ENCODE data around the gene PSMG2.

DNA sequence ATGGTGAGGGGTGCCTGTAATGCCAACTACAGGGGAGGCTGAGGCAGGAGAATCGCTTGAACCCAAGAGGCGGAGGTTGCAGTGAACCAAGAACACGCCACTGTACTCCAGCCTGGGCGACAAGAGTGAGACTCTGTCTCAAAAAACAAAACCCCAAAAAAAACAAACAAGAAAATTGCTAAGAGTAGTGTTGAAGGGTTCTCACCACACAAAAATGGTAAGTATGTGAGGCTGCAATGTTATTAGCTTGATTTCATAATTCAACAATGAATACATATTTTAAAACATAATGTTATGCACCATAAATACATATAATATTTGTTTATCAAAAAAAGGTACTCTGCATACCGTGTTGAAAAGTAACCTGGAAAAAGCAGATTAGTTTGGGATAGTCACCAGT, 45.8 kb downstream of the PSMG2 start:
- TF ChIP-seq, protein P1, sequence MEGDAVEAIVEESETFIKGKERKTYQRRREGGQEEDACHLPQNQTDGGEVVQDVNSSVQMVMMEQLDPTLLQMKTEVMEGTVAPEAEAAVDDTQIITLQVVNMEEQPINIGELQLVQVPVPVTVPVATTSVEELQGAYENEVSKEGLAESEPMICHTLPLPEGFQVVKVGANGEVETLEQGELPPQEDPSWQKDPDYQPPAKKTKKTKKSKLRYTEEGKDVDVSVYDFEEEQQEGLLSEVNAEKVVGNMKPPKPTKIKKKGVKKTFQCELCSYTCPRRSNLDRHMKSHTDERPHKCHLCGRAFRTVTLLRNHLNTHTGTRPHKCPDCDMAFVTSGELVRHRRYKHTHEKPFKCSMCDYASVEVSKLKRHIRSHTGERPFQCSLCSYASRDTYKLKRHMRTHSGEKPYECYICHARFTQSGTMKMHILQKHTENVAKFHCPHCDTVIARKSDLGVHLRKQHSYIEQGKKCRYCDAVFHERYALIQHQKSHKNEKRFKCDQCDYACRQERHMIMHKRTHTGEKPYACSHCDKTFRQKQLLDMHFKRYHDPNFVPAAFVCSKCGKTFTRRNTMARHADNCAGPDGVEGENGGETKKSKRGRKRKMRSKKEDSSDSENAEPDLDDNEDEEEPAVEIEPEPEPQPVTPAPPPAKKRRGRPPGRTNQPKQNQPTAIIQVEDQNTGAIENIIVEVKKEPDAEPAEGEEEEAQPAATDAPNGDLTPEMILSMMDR (IDR thresholded peaks at IDR 0.05): no peak
- no peak for TF ChIP-seq TCF7L2 (IDR thresholded peaks at IDR 0.05; ENCODE audit: low read depth, low read length)
- TF ChIP-seq, protein P2, sequence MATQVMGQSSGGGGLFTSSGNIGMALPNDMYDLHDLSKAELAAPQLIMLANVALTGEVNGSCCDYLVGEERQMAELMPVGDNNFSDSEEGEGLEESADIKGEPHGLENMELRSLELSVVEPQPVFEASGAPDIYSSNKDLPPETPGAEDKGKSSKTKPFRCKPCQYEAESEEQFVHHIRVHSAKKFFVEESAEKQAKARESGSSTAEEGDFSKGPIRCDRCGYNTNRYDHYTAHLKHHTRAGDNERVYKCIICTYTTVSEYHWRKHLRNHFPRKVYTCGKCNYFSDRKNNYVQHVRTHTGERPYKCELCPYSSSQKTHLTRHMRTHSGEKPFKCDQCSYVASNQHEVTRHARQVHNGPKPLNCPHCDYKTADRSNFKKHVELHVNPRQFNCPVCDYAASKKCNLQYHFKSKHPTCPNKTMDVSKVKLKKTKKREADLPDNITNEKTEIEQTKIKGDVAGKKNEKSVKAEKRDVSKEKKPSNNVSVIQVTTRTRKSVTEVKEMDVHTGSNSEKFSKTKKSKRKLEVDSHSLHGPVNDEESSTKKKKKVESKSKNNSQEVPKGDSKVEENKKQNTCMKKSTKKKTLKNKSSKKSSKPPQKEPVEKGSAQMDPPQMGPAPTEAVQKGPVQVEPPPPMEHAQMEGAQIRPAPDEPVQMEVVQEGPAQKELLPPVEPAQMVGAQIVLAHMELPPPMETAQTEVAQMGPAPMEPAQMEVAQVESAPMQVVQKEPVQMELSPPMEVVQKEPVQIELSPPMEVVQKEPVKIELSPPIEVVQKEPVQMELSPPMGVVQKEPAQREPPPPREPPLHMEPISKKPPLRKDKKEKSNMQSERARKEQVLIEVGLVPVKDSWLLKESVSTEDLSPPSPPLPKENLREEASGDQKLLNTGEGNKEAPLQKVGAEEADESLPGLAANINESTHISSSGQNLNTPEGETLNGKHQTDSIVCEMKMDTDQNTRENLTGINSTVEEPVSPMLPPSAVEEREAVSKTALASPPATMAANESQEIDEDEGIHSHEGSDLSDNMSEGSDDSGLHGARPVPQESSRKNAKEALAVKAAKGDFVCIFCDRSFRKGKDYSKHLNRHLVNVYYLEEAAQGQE (IDR thresholded peaks at IDR 0.05; ENCODE audit: insufficient read depth in 1 of 2, low read depth in 2 of 2, low read length in 1 of 2): no peak
- no peak for TF ChIP-seq POLR2AphosphoS5 (IDR thresholded peaks at IDR 0.05; ENCODE audit: low read depth, low read length)
- no peak for TF ChIP-seq SIN3A (IDR thresholded peaks at IDR 0.05; ENCODE audit: borderline replicate concordance, insufficient read depth, low read depth, low read length)
